GM23248 (cell line): Measurements from ENCODE around the gene C8G.

Source experiments
- EZH2 ChIP-seq: fragments of 200-600 bp; sonication (generic); IDR thresholded peaks from 2 replicates; pipeline ENCODE4 v1.6.1; 2018; ENCODE audit warnings: antibody characterized with exemption, mild to moderate bottlenecking; ENCODE audit not compliant: insufficient read depth, poor library complexity, severe bottlenecking
- EZH2phosphoT487 ChIP-seq: fragments of 200-600 bp; sonication (generic); IDR thresholded peaks from 2 replicates; pipeline ENCODE4 v1.6.1; 2018; ENCODE audit warnings: antibody characterized with exemption, moderate library complexity, mild to moderate bottlenecking, low read depth; ENCODE audit not compliant: insufficient read depth

GRCh38 chr9:136898483-136899100 is 46.5 kb upstream of the C8G start:
- TF ChIP-seq EZH2 (no peak), EZH2phosphoT487 (no peak)
